Measurements from ENCODE around the gene NTRK1.

NTRK1 gene

DNA sequence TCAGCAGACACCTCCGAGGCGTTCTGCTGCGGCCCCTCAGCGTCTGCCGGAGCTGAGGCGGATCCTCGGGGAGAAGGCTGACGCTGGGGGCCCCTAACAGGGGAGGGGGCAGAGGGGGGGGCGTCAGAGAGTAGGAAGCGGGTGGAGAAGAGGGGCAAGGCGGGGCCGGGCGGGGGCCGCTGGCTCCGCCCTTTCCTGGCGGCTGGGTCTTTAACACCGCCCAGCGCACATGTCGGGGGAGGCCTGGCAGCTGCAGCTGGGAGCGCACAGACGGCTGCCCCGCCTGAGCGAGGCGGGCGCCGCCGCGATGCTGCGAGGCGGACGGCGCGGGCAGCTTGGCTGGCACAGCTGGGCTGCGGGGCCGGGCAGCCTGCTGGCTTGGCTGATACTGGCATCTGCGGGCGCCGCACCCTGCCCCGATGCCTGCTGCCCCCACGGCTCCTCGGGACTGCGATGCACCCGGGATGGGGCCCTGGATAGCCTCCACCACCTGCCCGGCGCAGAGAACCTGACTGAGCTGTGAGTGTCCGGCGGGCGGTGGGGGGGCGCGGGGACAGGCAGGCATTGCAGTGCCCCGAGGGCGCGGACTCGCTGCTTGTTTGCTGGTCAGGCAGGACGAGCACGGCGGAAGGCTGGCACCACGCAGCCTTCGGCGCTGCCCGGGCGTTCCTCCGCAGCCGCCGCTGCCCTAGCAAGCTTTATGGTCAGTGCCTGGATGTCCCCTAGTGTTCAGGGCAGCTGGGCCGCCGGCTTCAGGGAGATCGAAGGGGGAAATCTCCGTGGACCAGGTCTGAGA, at the start of gene NTRK1:
NTRK1 (plus strand) TSS at position 238 of the 796 bp plus-strand sequence; CDS start at position 308, 70 bp downstream.
- peak within 1 kb of the TSS; percentile 43 for H3K4me3 ChIP-seq (ENCODE audit: low read depth, low read length)
- TF ChIP-seq, protein P1, sequence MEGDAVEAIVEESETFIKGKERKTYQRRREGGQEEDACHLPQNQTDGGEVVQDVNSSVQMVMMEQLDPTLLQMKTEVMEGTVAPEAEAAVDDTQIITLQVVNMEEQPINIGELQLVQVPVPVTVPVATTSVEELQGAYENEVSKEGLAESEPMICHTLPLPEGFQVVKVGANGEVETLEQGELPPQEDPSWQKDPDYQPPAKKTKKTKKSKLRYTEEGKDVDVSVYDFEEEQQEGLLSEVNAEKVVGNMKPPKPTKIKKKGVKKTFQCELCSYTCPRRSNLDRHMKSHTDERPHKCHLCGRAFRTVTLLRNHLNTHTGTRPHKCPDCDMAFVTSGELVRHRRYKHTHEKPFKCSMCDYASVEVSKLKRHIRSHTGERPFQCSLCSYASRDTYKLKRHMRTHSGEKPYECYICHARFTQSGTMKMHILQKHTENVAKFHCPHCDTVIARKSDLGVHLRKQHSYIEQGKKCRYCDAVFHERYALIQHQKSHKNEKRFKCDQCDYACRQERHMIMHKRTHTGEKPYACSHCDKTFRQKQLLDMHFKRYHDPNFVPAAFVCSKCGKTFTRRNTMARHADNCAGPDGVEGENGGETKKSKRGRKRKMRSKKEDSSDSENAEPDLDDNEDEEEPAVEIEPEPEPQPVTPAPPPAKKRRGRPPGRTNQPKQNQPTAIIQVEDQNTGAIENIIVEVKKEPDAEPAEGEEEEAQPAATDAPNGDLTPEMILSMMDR (IDR thresholded peaks at IDR 0.05; ENCODE audit: low read depth, low read length): no peak

DNA sequence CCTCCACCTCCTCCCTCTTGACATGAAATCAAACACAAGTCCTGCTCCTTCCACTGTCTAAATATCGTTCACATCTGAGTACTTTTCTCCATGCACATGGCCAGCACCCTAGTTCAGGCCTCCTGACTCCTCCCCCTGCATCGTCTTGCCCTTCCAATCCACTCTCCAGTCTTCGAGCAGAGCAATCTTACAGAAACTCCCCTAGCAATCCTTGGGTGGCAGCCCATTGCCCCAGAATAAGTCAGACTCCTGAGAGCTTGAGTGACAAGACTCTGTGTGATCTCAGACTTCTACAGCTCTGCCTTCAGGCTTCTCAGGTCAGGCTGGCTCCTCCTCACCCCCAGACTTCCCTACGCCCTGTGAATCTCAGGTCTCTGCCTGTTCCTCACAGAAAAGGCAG, 49.5 kb upstream of the NTRK1 start:
- TF ChIP-seq, protein P1 (IDR thresholded peaks at IDR 0.05; ENCODE audit: low read depth, low read length): no peak
- no peak overlapping the region for H3K4me3 ChIP-seq (ENCODE audit: low read depth, low read length)

DNA sequence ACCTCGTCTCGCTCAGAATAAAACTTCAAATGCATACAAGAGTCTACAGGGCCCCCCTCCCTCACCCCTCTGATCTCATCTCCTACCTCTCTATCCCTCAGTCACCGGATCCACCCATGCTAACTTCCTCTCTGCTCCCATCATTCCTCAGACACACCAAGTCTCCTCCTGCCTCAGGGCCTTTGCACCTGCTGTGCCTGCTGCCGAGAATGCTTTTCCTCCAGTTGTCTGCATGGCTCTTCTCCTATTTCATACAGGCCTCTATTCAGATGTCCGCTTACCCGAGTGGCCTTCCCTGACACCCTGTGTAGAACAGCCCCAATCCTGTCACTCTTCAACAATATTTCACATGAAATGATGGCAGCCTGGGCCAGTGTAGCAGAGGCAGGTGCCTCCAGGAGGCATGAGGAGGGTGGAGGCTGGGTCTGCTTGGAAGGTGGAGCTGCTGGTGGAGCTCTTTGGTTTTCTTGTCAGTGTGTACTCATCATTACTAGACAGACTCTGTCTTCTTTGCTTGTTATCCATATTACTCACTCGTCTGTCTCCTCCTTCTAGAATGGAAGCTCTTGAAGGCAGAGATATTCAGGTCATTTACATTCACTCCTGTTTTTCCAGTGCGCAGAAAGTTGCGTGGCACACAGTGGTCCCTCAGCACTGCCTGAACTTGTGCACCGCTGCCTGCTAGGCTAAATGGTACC, 48.2 kb upstream of the NTRK1 start:
- no peak overlapping the region for H3K4me3 ChIP-seq (ENCODE audit: low read depth, low read length)
- TF ChIP-seq, protein P1 (IDR thresholded peaks at IDR 0.05; ENCODE audit: low read depth, low read length): no peak

DNA sequence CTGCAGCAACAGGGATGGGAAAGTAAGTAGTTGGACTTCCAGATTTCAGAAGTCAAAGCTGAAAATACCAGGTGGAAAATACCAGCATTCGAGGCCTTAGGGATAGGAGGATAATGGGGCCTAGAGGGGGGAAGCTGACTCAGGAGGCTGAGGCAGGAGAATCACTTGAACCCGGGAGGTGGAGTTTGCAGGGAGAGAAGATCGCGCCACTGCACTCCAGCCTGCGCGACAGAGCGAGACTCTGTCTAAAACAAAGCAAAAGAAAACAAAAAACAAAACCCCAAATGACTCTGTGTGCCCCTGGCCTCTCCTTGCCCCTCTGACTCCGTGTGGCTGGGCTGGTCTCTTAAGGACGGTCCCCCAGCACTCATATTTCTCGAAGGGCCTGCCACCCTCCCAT, 47.4 kb upstream of the NTRK1 start:
- no peak overlapping the region for H3K4me3 ChIP-seq (ENCODE audit: low read depth, low read length)
- TF ChIP-seq, protein P1 (IDR thresholded peaks at IDR 0.05; ENCODE audit: low read depth, low read length): no peak

DNA sequence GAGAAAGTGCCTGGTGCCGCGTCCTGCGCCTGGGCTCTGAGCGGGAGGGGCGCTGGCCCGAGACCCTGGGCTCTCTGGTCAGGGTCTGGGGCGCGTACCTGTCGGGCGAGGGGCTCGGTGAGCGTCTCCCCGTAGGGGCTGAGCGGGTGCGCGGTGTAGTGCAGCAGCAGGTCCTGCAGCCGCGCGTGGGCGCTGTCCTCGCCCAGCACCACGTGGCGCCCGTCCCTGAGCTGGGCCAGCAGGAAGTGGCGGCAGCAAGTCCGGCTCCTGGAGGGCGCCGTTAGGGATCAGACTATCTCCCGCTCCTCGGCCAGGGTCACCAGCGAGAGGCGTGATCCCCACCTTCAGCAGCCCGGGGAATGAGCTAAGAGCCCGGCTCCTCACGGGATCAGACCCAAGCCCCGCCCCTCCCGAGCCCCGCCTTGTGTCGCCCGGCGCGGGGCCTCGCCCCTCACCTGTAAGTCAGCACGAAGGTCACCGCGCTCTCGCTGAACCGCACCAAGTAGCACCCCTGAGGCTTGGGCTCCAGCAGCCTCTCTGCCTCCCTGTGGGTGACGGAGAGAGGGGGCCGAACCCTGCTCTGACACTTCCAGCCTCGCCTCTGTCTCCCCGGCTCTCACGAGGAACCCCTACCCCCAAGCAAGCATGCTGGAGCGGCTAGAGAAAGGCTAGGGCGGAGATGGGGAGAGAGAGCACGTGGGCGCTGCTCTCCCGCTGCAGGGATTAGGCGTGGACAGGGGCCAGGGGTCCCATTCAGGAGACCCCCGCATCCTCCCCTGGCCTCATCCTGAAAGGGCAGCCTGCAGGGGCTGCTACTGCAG, 46.7 kb upstream of the NTRK1 start:
- H3K4me3 ChIP-seq (ENCODE audit: low read depth, low read length): no peak overlapping the region
- TF ChIP-seq, protein P1 (IDR thresholded peaks at IDR 0.05; ENCODE audit: low read depth, low read length): peak; percentile 33

DNA sequence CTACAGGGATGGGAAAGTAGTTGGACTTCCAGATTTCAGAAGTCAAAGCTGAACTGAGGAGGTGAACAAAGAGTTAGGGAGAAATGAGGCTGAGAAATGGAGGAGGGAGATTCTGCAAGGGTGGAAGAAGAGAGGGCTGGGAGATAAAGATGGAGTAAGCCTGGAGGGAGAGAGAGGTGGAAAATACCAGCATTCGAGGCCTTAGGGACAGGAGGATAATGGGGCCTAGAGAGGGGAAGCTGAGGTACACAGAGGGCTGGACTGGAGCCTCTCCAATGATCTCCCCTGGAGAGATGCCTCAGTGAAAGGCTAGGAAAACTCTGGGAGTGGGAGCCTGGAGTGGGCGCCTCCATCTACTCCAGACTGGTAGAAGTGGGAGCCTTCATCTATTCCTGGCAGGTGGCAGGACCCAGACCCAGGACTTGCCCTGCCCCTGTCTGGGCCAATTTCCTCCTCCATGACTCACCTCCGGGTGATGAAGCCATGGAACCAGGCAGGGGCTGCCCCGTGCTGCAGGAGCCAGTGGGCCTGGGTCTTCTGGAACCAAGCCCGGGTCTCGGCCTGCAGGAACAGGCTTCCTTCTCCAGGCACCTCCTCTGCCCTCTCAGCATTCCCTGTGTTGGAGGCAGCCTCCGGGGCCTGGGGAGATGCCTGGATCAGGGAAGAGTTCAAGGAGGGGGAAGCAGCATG, 45.9 kb upstream of the NTRK1 start:
- no peak overlapping the region for H3K4me3 ChIP-seq (ENCODE audit: low read depth, low read length)

More for the DNA sequence above, 45.9 kb upstream of the NTRK1 start:
- TF ChIP-seq, protein P1 (IDR thresholded peaks at IDR 0.05; ENCODE audit: low read depth, low read length): no peak
